CD4-positive, alpha-beta T cell treated with Interferon gamma for 1 hour (primary cell): Measurements from ENCODE around the gene MEP1A.
"Not testable (repeated sequence)": the region's sequence is repeated elsewhere in the genome, so short reads cannot be mapped to it uniquely, and the experiment has no call there.

Source experiments
- DNase-seq: peaks from one replicate; pipeline ENCODE4 v3.0.0-alpha.2; 2020

MEP1A gene

DNA sequence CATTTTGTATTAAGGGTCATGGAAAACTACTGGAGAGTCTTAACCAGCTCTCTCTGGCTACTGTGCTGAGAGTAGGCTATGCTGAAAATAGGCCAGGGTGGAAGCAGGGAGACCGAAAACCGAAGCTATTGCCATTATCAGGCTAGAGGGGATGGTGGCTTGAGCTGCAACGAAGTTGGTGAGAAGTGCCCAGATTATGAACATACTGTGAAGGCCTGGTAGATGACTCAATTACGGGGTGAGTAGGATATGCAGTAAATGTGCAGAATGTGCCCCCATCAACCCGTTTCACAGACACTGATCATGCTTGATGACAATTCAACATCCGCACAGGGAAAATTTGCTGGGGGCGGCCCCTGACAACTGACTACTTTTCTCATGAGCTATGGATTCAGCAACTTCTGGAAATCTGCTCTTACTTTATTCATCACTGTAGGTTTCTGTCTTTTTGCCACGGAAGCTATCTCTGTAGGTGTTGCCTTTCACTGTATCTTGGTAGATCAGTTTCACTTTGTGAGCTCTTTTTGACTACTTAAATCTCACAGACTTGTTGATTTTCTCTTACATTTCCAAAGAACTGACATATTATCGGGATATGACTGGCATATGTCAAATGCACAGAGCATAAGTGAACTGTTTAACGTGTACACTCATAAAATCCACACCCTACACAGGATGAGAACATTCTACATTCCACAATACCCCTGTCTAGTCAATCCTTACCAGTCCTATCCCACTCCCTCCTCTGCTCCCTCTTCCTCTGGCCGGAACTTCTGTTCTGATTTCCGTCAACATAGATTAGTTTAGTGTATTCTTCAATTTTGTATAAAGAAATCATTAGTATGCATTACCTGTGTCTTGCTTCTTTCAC lies 15.5 kb upstream of the MEP1A start:
- no peak for DNase-seq

DNA sequence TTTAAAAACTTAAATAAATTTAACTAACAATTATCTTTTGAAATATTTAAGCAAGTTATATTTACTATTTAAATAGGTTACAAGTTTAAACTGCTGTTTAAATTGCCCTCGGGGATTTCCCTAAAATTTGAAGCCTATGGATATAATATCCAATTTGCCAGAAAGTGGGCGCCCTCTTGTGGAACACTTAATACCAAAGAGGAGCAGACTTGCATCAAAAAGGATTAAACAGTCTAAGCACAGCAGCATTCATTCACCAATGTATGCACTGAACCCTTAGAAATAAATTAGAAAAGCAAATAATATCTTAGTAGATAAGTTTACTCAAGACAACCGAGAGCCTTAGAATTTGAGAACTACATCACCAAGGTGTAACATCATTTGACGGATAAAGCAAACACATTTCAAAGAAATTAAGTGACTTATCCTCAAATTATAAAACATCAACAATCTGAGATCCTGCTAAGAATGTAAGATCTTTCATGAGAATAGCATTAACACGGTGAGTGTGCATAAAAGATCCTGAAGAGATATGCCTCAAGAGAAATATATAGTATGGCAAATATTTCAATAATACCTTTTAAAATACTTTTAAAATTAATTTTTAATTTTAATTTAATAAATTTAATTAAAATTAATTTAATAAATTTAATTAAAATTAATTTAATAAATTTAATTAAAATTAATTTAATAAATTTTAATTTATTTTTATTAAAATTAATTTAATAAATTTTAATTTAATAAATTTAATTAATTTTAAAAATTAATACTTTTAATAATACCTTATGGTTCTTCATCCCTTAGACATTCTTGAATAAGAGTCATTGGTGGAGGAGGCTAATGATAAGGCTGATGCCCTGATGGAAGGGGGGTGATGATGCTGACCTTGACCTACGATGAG lies 11.5 kb upstream of the MEP1A start:
- DNase-seq, result peak; percentile 2

DNA sequence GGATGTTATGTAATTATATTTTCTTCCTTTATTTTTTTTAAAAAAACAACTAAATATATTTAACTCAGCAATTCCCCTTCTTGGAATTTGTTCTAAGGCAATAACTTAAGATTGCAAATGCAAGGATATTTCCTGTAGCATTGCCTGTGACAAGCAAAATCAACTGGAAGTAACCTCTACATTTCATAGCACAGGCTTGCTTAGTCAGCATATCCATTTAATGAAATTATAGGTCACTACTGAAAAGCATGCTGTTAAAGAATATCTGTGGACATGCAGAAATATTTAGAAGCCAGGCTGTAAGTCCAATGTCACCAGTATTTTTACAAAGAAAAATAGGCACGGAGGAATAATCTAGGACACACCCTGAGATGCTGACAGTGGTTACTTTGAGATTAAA lies 8.7 kb upstream of the MEP1A start:
- DNase-seq, result no peak

DNA sequence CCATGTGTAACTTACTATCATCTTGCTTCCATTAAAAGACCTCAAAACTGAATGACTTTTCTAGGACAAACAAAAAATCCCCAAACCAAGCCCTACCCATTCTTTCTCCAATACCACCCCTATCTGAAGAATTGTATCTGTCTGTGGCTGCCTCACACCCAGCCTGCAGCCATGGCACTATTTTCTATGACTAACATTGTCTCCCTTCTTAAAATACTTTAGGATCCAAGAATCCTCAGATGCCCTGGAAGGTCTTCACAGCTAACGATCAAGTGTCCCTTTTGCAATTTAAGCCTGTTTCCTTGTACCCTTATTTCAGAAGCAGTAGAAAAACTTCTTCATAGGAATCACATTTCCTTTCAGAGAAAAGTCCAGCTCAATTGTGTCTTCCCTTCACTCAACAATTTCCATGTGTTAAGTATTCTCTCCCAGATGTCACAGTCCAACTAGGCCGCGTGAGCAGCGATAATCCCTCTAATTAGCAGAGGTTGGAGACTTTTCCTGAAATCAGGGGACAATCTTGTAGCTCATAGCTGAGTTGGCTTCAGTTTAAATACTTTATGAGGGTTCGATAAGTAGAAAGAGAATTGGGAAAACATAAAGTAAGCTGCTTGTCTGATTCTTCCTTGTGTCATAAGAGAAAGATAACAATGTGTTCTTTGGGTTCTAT lies 5.2 kb upstream of the MEP1A start:
- DNase-seq, result no peak

DNA sequence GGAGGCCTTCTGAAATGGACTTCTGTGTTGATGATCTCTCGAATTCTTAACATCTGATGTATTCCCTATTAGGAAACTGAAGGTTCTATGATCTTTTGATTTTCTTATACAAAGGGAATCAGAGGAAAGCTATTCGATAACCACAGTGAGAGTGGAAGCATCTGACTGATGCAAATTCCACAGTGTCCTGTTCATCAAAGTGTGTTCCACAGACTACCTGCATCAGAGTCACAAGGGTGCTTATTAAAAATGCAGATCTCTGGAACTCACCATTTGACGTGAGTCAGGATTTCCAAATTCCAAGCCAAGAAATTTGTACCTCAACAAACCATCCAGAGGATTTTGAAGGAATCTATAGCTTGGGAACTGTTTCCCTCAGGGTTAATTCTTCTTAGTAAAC lies 4.4 kb upstream of the MEP1A start:
- no peak for DNase-seq

DNA sequence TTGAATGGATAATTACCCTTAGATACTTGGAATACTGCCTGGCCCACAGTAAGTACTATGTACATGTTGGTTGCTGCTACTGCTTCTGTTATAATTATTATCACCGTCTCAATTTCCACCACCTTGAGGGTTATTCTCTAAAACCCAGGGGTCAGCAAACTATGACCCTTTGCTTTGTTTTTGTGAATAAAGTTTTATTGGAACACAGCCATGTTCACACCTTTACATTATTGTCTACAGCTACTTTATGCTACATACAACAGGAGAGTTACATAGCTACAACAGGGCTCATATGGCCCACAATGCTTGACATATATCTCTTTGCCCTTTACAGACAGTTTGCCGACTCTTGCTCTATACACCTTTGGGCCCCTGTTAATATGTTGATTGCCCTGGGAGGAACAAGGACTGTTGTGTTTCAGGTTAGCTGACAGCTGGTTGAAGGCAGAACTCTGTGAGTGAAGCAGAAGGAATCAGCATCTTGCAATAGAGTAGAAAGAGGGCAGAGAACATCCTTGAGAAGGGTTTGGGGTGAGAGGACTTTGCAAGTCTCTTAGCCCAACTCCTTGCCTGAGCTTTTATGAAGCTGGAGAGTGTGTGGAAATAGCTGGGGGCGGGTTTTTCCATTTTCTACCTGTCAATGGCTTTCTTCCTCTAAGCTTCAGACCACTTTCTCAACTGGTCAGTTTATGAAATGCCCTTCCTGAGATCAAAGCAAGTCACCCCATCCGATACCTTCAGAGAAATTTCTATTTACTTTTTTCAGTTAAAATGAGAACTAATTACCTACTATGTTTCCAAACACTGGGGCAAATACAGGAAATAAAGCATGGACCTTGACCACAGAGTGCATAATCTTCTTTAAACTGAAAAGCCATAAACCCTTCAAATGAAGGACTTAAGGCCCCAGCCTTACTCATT lies 3.5 kb upstream of the MEP1A start:
- DNase-seq, result no peak

DNA sequence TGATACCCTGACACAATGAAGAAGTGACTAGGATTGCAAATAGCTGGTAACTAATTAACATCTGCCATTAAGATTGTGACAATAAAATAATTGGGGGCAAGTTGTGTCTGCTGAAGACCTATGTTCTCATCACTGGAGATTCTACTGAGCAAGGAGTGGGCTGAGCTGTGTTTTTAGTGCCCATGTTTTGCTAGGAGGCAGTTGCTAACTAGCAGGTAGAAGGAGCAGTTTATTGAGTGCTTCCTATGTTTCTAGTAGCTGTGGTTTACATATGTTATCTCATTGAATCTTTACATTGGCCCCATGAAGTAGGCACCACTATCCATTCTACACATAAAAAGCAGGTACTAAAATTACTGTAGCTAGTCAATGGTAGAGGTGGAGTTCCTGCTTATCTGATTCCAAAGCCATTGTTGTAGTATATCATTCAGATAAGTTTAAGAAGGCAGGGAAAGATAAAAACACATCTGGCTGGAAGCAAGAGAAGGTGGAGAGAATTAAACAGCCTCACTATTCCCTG lies 2.8 kb upstream of the MEP1A start:
- DNase-seq, result no peak

DNA sequence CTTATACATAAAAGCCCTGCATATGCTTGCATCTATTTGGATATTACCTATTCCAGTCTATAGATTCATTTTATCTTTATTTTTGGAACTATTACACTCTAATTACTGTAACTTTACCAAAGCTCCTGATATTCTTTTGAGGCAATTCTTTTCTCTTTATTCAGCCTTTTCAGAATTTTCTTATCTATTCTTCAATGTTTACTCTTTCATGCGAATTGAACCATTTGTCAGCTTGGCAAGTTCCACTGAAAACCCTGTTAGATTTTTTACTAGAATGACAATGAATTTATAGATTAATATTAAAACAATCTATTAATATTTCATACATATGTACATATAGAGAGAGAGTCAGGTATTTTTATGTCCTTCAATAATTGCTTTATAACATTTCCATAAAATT lies 554 bp upstream of the MEP1A start:
- no peak for DNase-seq

DNA sequence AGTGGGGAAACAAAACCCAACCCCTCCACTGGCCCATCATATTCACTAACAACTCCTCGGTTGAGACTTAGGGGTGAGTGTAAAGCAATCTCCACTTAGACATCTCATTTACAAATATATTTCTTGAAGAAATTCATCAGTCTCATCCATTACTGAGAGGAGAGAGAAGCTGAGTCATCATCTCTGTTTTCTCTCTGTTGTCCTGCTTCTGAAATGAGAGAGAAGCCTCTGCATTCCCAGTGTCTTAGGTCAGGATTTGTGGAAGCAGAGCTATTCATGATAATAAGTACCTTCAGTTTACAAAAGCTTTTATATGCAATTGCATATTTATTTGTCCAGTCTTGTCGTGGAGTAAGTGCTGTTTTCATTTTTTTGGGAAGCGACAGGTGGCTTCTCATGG lies 879 bp downstream of the MEP1A start:
- no peak for DNase-seq

DNA sequence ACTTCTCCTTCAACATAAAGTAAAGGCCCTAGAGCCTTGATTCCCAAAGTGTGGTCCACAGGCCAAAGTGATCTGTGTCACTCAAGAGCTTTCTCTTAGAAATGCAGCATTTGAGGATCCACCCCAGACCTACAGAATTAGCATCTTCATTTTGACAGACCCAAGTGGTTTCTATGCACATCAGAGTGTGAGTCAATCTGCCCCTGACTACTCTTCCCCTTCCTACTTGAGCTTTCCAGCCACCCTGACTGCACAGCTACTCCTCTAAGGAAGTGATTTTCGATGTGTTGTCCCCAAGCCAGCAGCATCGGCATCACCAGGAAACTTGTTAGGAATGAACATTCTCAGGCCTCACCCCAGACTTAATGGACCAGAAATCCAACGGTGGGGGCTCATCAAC lies 2.6 kb downstream of the MEP1A start:
- DNase-seq, result no peak

DNA sequence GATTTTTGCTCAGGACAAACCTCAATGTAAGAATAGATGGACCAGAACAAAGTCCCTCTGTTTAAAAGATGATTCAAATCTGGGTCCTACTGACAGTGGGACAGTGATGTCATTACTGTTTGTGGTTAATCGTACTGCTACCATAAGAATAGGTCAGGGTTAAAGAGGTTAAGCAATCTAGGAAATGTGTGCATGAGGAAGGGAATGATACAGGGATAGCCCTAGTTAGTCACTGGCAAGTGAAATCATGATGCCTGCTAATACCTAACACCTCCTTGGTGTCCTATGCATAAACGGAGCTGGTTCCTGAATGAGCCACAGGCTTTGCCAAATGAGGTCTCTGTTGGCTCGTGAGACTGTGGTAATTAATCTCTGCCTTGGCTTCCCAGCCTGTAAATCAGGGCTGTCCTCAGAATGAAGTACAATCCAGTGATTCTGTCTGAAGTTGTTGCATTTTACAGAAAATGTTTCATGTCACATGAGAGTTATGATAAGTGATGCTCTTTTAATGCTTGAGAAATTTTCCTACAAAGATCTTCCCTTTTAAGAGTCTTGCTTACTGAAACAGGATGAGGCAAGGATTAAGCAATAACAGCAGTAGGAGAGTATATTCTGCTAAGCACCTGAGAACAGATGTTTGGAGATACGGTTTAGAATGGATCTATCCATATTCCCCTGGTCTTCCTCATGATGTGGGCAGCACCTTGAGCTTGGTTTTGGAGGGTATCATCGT lies 3.8 kb downstream of the MEP1A start:
- DNase-seq, result no peak

DNA sequence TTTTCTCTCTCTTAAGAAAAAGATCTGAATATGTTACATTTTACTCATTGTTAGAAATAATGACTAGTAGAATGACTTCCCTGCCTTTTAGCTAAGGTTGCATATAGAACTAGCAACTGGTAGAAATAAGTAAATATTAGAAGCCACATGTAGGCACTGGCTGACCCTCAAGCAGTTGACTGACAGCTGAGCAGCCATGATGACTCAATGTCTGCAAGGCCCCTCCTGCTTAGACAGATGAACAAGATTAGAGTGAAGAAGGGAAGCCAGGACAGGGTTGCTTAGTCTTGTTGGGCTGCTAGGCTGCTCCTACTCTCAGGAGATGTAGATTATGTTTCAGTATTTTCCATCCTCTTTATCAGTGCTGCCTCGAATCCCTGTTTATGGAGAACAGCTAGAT lies 6.5 kb downstream of the MEP1A start:
- DNase-seq, result no peak

DNA sequence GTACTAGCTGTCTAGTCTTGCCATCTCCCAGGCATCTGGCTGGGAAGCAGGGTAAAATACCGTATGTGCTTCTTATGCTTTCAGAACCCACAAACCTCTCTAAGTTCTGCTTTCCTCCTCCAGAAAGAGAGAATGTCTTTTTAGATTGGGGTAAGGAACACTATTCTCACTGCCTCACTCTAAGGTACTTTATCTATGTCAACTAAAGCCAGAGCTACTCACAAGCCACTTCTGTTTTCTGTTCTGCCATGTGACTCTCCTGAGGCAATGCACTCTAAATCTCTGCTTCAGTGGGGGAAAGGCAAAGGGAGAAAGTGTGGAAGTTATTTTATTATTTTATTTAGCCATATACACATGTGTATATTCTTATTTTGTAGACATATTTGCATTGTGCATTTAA lies 15.6 kb downstream of the MEP1A start:
- no peak for DNase-seq

DNA sequence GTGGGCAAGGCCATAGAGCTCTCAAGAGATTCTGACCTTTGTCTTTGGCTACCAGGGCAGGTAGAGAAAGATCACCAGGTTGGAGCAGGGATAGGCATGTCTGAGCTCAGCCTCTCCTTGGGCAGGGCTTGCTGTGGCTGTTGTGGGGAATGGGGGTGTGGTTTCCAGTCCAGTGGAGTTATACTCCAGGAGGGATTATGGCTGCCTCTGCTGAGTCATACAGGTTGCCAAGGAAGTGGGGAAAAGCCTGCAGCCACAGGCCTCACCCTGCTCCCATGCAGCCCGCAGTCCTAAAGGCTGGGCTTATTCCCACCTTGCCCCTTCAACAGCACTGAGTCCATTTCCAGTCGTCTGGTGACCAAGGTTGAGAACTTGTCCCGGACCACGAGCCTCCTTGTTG lies 21.9 kb downstream of the MEP1A start:
- no peak for DNase-seq

DNA sequence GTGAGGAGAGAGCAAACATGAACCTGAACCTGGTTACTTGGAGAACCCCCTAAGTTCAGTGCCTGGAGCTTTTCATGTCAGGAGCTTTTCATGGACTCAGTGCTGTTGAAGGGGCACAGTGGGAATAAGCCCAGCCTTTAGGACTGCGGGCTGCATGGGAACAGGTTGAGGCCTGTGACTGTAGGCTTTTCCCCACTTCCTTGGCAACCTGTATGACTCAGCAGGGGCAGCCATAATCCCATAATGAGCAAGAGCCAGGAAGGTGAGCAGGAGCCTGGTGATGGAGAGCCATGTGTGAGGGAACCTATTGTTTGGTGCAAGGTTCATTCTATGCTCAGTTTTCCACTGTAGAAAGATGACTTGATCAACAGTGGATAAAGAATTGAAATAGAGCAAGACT lies 23.4 kb downstream of the MEP1A start:
- DNase-seq, result no peak

DNA sequence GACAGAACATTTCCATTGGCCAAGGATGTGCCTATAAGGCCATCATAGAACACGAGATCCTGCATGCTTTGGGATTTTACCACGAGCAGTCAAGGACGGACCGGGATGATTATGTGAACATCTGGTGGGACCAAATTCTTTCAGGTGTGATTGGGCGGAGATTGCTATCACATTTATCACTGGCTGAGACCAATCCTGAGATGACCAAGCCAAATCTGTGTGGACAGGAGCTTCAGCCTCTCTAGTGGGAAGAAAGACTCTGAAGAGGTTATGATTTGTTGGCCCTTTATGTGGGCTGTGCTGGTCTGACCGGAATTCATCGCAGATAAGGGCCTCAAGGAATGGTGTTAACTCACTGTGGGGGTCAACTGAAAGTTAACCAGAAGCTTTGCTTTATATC lies 26.4 kb downstream of the MEP1A start:
- no peak for DNase-seq

DNA sequence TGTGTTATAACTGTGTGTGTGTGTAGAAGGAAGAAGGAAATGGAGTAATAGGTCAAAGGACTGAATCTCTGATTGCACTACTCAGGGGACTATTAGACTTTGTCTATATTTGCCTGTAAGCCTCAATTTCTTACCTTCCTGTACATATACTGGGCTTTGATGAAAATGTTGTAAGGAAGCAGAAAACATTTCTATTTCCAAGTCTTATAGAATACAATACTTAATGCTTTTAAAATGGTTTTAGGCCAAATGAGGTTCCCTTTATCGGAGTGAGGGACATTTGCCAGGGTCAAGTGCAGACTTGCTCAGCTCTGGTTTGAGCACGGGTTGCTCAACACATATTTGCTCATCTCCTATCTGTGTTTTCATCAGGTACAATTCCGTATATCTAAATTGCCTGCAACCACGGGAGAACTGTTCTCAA lies 28.3 kb downstream of the MEP1A start:
- DNase-seq, result no peak

DNA sequence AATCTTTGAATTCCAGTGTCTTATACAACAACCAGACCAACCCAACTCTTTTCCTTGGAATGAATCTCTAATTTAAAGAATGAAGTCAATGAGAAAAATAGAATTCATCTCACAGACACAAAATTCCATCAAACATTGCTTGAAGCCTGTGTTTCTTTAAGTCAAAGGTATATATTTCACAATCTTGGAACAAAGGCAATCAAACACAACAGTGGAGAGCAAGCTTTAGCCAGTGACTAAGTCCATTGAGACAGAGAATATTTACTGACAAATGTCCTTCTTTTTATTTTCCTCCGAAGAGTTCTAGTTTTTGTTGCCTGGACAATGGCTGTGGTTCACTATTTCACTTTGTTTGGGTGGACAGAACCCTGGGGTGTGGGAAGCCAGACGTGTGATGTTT lies 35.8 kb downstream of the MEP1A start:
- DNase-seq, result no peak

DNA sequence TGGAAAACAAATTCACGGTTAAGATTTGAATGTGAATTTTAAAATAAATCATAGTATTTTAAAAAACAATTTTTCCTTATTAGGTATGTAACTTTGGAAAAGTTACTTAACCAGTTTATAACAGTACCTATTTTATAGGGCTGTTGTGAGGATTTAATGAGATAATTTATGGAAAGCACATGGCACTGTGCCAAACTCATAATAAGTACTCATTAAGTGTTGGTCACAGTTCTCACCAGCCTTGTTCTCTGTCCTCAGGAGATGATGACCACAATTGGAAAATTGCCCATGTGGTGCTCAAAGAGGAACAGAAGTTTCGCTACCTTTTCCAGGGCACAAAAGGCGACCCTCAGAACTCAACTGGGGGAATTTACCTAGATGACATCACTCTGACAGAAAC lies 39.6 kb downstream of the MEP1A start:
- DNase-seq, result no peak

DNA sequence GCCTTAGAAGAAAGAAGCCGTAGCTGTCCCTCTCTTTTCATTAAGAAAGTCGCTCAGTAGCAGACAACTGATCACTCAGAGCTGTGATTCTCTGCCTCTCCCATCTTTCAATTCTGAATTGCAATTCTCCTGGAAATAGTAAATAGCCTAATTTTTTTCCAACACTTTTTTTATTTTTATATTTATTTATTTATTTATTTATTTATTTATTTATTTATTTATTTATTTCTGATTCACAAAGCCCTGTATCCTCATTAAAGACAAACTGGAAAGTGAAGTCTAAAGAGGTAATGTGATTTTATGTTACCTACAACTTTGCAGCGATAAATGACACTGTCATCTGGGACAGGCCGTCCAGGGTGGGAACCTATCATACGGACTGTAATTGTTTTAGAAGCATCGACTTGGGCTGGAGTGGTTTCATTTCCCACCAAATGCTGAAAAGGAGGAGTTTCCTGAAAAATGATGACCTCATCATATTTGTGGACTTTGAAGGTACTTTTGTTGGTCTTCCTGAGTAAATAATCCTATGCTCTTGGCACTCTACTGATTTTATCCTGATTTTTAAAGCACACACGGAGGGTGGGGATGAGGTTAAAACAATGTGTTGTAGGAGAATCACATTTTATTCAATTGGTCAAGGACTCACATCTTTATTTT lies 41.2 kb downstream of the MEP1A start:
- DNase-seq, result not testable (repeated sequence)

DNA sequence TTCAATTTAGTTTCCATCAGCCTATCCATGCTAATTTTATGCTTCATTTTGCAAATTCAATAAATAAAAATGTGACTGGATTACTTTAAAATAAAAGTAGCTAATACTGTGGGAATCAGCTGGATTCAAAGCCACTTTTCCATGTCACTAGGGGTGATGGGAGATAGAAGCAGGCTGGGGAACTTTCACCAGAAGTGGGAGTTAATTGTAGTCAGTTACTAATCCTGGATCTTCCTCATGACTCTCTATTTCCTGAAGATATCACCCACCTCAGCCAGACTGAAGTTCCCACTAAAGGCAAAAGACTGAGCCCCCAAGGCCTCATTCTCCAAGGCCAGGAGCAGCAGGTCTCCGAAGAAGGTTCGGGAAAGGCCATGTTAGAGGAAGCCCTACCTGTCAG lies 41.8 kb downstream of the MEP1A start:
- not testable (repeated sequence) for DNase-seq
